Measurements from ENCODE around the gene MRPL51.

- no peak for TF ChIP-seq CTCF (conservative IDR thresholded peaks at IDR 0.05; ENCODE audit: low read depth in 2 of 2)
- TF ChIP-seq EZH2phosphoT487 (IDR thresholded peaks at IDR 0.05; ENCODE audit: unreplicated experiment) = no peak
- TF ChIP-seq ZNF462 (CRISPR knock-in tag; IDR thresholded peaks at IDR 0.05) = no peak
- TF ChIP-seq ZNF114 (CRISPR knock-in tag; IDR thresholded peaks at IDR 0.05) = no peak
- no peak for TF ChIP-seq EZH2 (IDR thresholded peaks at IDR 0.05; ENCODE audit: low read depth, unreplicated experiment)
Observed at GRCh38 chr12:6541371-6542165, 48.5 kb upstream of the MRPL51 start.
